RWPE2 (cell line): ENCODE data around the gene CTTNBP2.

Experiments
- ATAC-seq: fragments of 200-7000 bp; cut with Tn5 transposase; 3 replicates; pipeline ENCODE4 v1.9.1; 2021; ENCODE audit warnings: low read depth
- DNase-seq: peaks from one replicate; pipeline ENCODE4 v3.0.0-alpha.2; 2020; ENCODE audit warnings: low spot score
- H3K27ac ChIP-seq: fragments of 450-650 bp; 2 replicates; pipeline ENCODE4 v1.5.1; 2017; ENCODE audit warnings: mild to moderate bottlenecking; ENCODE audit not compliant: poor library complexity, severe bottlenecking
- H3K27me3 ChIP-seq: fragments of 250-450 bp; sonication (Bioruptor Pico); 2 replicates; pipeline ENCODE4 v1.5.1; 2021; ENCODE audit warnings: mild to moderate bottlenecking, moderate library complexity; ENCODE audit not compliant: insufficient read depth, poor library complexity, severe bottlenecking
- H3K36me3 ChIP-seq: fragments of 250-450 bp; sonication (Bioruptor Pico); 2 replicates; pipeline ENCODE4 v1.5.1; 2020; ENCODE audit warnings: low read depth, mild to moderate bottlenecking, moderate library complexity
- H3K4me1 ChIP-seq: fragments of 250-450 bp; sonication (Bioruptor Pico); 2 replicates; pipeline ENCODE4 v1.5.1; 2021; ENCODE audit warnings: mild to moderate bottlenecking, moderate library complexity; ENCODE audit not compliant: insufficient read depth, poor library complexity, severe bottlenecking
- H3K4me3 ChIP-seq: fragments of 250-450 bp; sonication (Bioruptor Pico); 2 replicates; pipeline ENCODE4 v1.5.1; 2021; ENCODE audit warnings: mild to moderate bottlenecking, moderate library complexity; ENCODE audit not compliant: severe bottlenecking
- H3K9me3 ChIP-seq: fragments of 250-450 bp; sonication (Bioruptor Pico); 2 replicates; pipeline ENCODE4 v1.5.1; 2021; ENCODE audit warnings: mild to moderate bottlenecking, moderate library complexity; ENCODE audit not compliant: severe bottlenecking
- TF ChIP-seq, protein P1 (sequence below): fragments of 450-650 bp; IDR thresholded peaks from one replicate; pipeline ENCODE4 v1.5.1; 2017; ENCODE audit warnings: mild to moderate bottlenecking, moderate library complexity; ENCODE audit not compliant: poor library complexity, severe bottlenecking

CTTNBP2 gene

DNA sequence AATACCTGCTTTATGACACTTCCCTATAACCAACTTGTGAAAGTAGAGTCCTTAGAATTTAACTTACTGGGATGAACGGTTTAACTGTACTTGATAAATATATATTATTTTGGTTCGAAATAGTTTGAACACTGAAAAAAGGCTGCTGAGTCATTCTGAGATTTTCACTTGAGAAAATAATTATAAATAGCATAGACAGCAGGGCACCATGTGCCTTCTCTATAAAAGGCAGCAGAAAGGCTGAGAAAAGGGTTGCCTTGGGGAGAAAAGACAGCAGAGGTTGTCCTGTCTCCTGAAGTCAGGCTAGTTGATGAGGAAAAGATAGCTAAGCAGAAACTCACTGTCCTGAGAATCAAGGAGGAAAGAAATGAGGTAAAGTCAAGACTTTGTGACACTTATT, 92.4 kb downstream of the CTTNBP2 start:
- no peaks in the 10 kb centered on the region for H3K27me3 ChIP-seq
- peaks cover 7% of the 10 kb centered on the region for H3K4me1 ChIP-seq
- TF ChIP-seq, protein P1, sequence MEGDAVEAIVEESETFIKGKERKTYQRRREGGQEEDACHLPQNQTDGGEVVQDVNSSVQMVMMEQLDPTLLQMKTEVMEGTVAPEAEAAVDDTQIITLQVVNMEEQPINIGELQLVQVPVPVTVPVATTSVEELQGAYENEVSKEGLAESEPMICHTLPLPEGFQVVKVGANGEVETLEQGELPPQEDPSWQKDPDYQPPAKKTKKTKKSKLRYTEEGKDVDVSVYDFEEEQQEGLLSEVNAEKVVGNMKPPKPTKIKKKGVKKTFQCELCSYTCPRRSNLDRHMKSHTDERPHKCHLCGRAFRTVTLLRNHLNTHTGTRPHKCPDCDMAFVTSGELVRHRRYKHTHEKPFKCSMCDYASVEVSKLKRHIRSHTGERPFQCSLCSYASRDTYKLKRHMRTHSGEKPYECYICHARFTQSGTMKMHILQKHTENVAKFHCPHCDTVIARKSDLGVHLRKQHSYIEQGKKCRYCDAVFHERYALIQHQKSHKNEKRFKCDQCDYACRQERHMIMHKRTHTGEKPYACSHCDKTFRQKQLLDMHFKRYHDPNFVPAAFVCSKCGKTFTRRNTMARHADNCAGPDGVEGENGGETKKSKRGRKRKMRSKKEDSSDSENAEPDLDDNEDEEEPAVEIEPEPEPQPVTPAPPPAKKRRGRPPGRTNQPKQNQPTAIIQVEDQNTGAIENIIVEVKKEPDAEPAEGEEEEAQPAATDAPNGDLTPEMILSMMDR, result no peak
- H3K9me3 ChIP-seq, result no peaks in the 10 kb centered on the region
- H3K27ac ChIP-seq, result no peak overlapping the region
- H3K36me3 ChIP-seq, result no peaks in the 10 kb centered on the region
- DNase-seq (no peak), ATAC-seq (no peak)
- no peak overlapping the region for H3K4me3 ChIP-seq

DNA sequence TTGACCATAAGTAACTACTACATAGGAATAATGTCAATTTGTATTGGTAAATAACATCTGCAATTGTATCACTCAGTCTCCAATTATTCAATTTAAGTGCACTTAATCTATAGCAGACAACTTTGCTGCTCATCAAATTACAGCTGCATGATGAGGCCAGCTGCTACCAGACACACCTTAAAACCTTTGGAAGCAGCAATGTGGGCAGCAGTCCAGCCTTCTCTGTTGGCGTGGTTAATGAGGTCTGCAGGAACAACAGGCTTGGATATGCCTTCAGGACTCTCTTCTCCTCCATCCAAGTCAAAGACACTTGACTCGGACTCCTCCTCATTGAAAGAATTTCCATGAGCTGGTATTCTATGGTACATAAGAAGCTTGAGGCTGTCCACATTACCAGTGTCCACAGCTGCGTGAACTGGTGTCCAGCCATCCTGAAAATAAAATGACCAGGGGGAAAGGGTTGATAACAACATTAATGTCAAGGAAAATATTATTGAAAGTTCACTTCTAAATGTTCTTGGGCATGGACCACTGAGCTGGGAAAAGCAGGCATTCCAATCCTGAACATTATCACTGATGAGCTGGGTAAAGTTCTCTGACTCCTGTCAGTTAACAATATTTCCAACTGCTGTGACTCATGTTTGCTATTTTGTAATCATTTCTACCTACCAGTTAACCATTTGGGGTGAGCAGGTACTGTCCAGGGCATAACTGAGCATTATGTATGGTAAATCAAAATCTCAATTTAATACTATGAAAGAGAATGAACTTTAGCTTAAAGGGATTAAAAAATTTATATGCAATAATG, 95.7 kb downstream of the CTTNBP2 start:
- TF ChIP-seq, protein P1, result no peak
- DNase-seq (no peak), ATAC-seq (peak; percentile 85)
- Histone ChIP-seq H3K4me3 (no peak overlapping the region), H3K27ac (peak overlapping the region; percentile 23), H3K36me3 (no peaks in the 10 kb centered on the region), H3K4me1 (peaks cover 7% of the 10 kb centered on the region), H3K9me3 (no peaks in the 10 kb centered on the region), H3K27me3 (no peaks in the 10 kb centered on the region)

DNA sequence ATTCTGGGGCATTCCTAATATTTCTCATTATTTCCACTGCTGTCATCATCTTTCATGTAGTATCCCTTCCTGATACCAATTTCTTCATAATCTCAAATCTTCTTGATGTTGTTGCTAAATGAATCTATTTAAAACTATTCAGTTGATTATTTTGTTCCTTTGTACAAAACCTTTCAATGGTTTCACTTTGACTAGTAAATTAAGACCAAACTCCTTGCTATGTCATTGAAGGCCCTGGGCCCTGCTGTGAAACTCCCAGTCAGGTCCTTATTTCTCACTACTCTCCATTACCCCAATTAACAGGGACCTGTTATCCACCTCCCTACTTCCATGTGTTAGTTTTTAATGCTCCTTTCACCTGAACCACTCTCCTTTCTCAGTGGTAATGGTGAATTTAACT, 97.0 kb downstream of the CTTNBP2 start:
- Histone ChIP-seq H3K27ac (no peak overlapping the region), H3K9me3 (no peaks in the 10 kb centered on the region), H3K36me3 (no peaks in the 10 kb centered on the region), H3K4me3 (no peak overlapping the region), H3K27me3 (no peaks in the 10 kb centered on the region), H3K4me1 (peaks cover 7% of the 10 kb centered on the region)
- ATAC-seq (no peak), DNase-seq (no peak)
- TF ChIP-seq, protein P1, result no peak

DNA sequence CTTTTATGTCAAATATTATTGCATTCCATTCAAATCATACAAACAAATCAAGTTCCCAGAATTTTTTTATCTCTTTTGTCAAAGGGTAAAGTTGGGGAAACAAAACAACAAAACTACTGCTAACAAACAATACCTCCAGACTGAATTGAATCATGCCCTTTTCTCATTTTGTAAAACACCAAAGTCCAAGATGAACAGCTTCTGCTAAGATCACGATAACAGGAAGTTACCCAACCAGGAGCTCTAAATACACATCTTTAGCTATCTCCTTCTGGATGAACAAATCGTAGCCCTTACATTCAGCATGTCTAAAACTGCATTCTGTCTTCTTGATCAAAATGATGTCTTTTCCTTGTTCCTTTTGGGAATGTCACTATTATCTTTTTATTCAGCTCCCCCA, 97.4 kb downstream of the CTTNBP2 start:
- TF ChIP-seq, protein P1, result no peak
- no peaks in the 10 kb centered on the region for H3K27me3 ChIP-seq
- no peaks in the 10 kb centered on the region for H3K36me3 ChIP-seq
- no peak overlapping the region for H3K4me3 ChIP-seq
- no peaks in the 10 kb centered on the region for H3K9me3 ChIP-seq
- ATAC-seq (no peak), DNase-seq (no peak)
- no peak overlapping the region for H3K27ac ChIP-seq
- H3K4me1 ChIP-seq, result peaks cover 7% of the 10 kb centered on the region

DNA sequence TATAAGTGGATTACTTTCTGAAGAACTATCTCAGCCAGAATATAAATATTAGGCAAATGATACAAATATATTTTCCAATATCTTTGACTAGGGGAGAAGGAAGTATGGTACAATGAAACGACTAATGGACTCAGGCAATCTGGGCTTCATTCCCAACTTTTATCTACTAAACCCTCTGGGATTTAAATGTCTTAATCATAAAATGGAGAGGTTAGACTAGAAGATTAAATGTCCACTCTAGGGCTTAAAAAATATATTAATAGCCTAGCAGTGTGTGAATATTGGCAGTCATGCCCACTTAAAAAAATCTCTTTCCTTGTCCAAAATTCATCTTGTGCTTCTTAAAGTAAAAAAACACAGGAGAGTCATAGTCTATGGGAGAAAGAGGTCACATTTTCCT, 98.3 kb downstream of the CTTNBP2 start:
- TF ChIP-seq, protein P1, result no peak
- Histone ChIP-seq H3K27me3 (no peaks in the 10 kb centered on the region), H3K9me3 (no peaks in the 10 kb centered on the region), H3K4me3 (no peak overlapping the region), H3K4me1 (peaks cover 7% of the 10 kb centered on the region), H3K36me3 (no peaks in the 10 kb centered on the region), H3K27ac (no peak overlapping the region)
- ATAC-seq (no peak), DNase-seq (no peak)
